H1 (cell line): ENCODE data around the gene BEST1. TPM values are rescaled to one million over a fixed set of nuclear protein-coding genes. Genes with fewer than 3 reads are reported as not detected.
A peak's percentile ranks its signal among the peaks of the same experiment; 100 is the strongest.

Experiments
- CTCF ChIA-PET: fragments of 300-600 bp; sonication (Branson Sonifier 250); formaldehyde crosslinking; loops from one replicate; lab custom pipeline; 2021; ENCODE audit not compliant: partially characterized antibody; lab: Charles Lee
- POLR2A ChIA-PET: fragments of 300-600 bp; sonication (Branson Sonifier 250); formaldehyde crosslinking; loops from one replicate; lab custom pipeline; 2021; ENCODE audit warnings: inconsistent platforms; ENCODE audit not compliant: partially characterized antibody; lab: Charles Lee
- DNase-seq, 2 experiments: peaks; one replicate each; pipeline versions ENCODE4 v3.0.0 to v3.0.0-alpha.2; 2010 to 2022; ENCODE audit warnings: low spot score in 2 of 2, low read depth in 1 of 2, mixed read lengths in 1 of 2
- FAIRE-seq: peaks from 2 replicates; lab custom pipeline; 2011; peaks lifted over from hg19 to GRCh38; lab: Jason Lieb, UNC
- H2AFZ ChIP-seq: 2 replicates; pipeline ENCODE4 v1.8.1; 2012; ENCODE audit warnings: low read length, inconsistent platforms
- H2AK5ac ChIP-seq: 2 replicates; pipeline ENCODE4 v1.6.1; 2013; ENCODE audit warnings: low read depth, low read length
- H2BK120ac ChIP-seq: replicated peaks from 2 replicates; pipeline ENCODE3; 2013; ENCODE audit warnings: low read depth, low read length, inconsistent platforms
- H2BK12ac ChIP-seq: 2 replicates; pipeline ENCODE4 v1.6.1; 2013; ENCODE audit warnings: low read depth, low read length
- H2BK15ac ChIP-seq: 2 replicates; pipeline ENCODE4 v1.6.1; 2013; ENCODE audit warnings: low read length
- H2BK20ac ChIP-seq: 2 replicates; pipeline ENCODE4 v1.6.1; 2013; ENCODE audit warnings: low read length
- H2BK5ac ChIP-seq: 2 replicates; pipeline ENCODE4 v1.6.1; 2013; ENCODE audit warnings: low read depth, low read length
- H3K14ac ChIP-seq: 2 replicates; pipeline ENCODE4 v1.6.1; 2013; ENCODE audit warnings: inconsistent platforms; ENCODE audit not compliant: insufficient read length
- H3K18ac ChIP-seq: 2 replicates; pipeline ENCODE4 v1.6.1; 2013; ENCODE audit warnings: low read length; ENCODE audit errors: extremely low read depth
- H3K23ac ChIP-seq: 2 replicates; pipeline ENCODE4 v1.6.1; 2013; ENCODE audit warnings: inconsistent platforms; ENCODE audit not compliant: insufficient read length
- H3K23me2 ChIP-seq: 2 replicates; pipeline ENCODE4 v1.6.1; 2013; ENCODE audit warnings: low read depth, low read length
- H3K27ac ChIP-seq: 2 replicates; pipeline ENCODE4 v1.6.1; 2011; ENCODE audit warnings: low read depth, low read length, inconsistent platforms
- H3K27me3 ChIP-seq, 4 experiments: replicated peaks in 1 of 4; 1 replicate in 1 of 4; 2 replicates in 3 of 4; pipeline versions ENCODE4 v1.6.1 to v1.8.1; 2011 to 2013; ENCODE audit warnings: low read length in 3 of 4, mild to moderate bottlenecking in 3 of 4, inconsistent platforms in 2 of 4, mixed read lengths in 2 of 4, moderate library complexity in 1 of 4; ENCODE audit not compliant: control insufficient read depth in 3 of 4, insufficient read depth in 3 of 4; ENCODE audit errors: extremely low read depth in 1 of 4
- H3K36me3 ChIP-seq, 4 experiments: 2 replicates each; pipeline versions ENCODE4 v1.6.1 to v1.8.1; 2011 to 2013; ENCODE audit warnings: mild to moderate bottlenecking in 4 of 4, low read length in 3 of 4, moderate library complexity in 2 of 4, control low read depth in 1 of 4, inconsistent platforms in 1 of 4; ENCODE audit not compliant: insufficient read depth in 4 of 4, control insufficient read depth in 2 of 4
- H3K4ac ChIP-seq: replicated peaks from 2 replicates; pipeline ENCODE3; 2013; ENCODE audit warnings: low read length, low read depth, mixed read lengths, inconsistent platforms; ENCODE audit not compliant: insufficient read length
- H3K4me1 ChIP-seq, 4 experiments: replicated peaks in 1 of 4; 1 replicate in 1 of 4; 2 replicates in 3 of 4; pipeline versions ENCODE4 v1.6.1 to v1.8.1; 2011 to 2013; ENCODE audit warnings: low read length in 3 of 4, inconsistent platforms in 2 of 4, mixed read lengths in 1 of 4; ENCODE audit not compliant: insufficient read depth in 4 of 4, control insufficient read depth in 3 of 4
- H3K4me2 ChIP-seq, 2 experiments: 2 replicates each; pipeline versions ENCODE4 v1.6.1 to v1.8.1; 2011 to 2013; ENCODE audit warnings: low read depth in 2 of 2, low read length in 2 of 2, control low read depth in 1 of 2, inconsistent platforms in 1 of 2, mild to moderate bottlenecking in 1 of 2; ENCODE audit not compliant: insufficient read depth in 1 of 2
- H3K4me3 ChIP-seq, 4 experiments: fragments of 200-600, 300-600 bp in 1 of 4; sonication (generic), shearing (Covaris generic), sonication (Bioruptor Twin) in 1 of 4; 2 replicates each; pipeline versions ENCODE4 v1.5.1 to v1.8.1; 2011 to 2016; ENCODE audit warnings: low read length in 4 of 4, low read depth in 3 of 4, control low read depth in 2 of 4, inconsistent platforms in 2 of 4, mild to moderate bottlenecking in 2 of 4, mixed read lengths in 1 of 4, moderate library complexity in 1 of 4; ENCODE audit not compliant: insufficient read depth in 2 of 4; ENCODE audit errors: extremely low read depth in 1 of 4
- H3K56ac ChIP-seq: replicated peaks from 2 replicates; pipeline ENCODE3; 2013; ENCODE audit warnings: low read depth, mild to moderate bottlenecking, mixed read lengths, low read length, inconsistent platforms; ENCODE audit not compliant: insufficient read length
- H3K79me1 ChIP-seq: 2 replicates; pipeline ENCODE4 v1.6.1; 2013; ENCODE audit warnings: low read depth, low read length, control low read depth
- H3K79me2 ChIP-seq, 2 experiments: 2 replicates each; pipeline versions ENCODE4 v1.6.1 to v1.8.1; 2012 to 2013; ENCODE audit warnings: low read length in 2 of 2, mild to moderate bottlenecking in 2 of 2, inconsistent platforms in 1 of 2; ENCODE audit not compliant: insufficient read depth in 2 of 2, control insufficient read depth in 1 of 2
- H3K9ac ChIP-seq, 4 experiments: replicated peaks in 1 of 4; 1 replicate in 1 of 4; 2 replicates in 3 of 4; pipeline versions ENCODE4 v1.6.1 to v1.8.1; 2011 to 2013; ENCODE audit warnings: low read depth in 3 of 4, low read length in 3 of 4, control low read depth in 2 of 4, mild to moderate bottlenecking in 2 of 4, moderate library complexity in 2 of 4, inconsistent platforms in 1 of 4; ENCODE audit errors: extremely low read depth in 1 of 4
- H3K9me3 ChIP-seq, 2 experiments: 2 replicates each; pipeline versions ENCODE4 v1.6.1 to v1.8.1; 2012 to 2013; ENCODE audit warnings: mild to moderate bottlenecking in 2 of 2, moderate library complexity in 2 of 2, control low read depth in 1 of 2, inconsistent platforms in 1 of 2, low read depth in 1 of 2, low read length in 1 of 2, mixed read lengths in 1 of 2; ENCODE audit not compliant: insufficient read depth in 2 of 2
- H4K20me1 ChIP-seq, 2 experiments: replicated peaks in 1 of 2; 2 replicates each; pipeline versions ENCODE3 to v1.8.1; 2011 to 2013; ENCODE audit warnings: inconsistent platforms in 2 of 2, low read length in 2 of 2, mild to moderate bottlenecking in 1 of 2; ENCODE audit not compliant: insufficient read depth in 2 of 2, control insufficient read depth in 1 of 2
- H4K5ac ChIP-seq: 2 replicates; pipeline ENCODE4 v1.6.1; 2013; ENCODE audit warnings: low read length, low read depth, mixed read lengths, inconsistent platforms; ENCODE audit not compliant: insufficient read length
- H4K8ac ChIP-seq: 2 replicates; pipeline ENCODE4 v1.8.0; 2013; ENCODE audit warnings: mild to moderate bottlenecking, moderate library complexity, low read length, inconsistent platforms; ENCODE audit not compliant: insufficient read depth; ENCODE audit errors: extremely low read depth
- H4K91ac ChIP-seq: replicated peaks from 2 replicates; pipeline ENCODE3; 2013; ENCODE audit warnings: low read length, mixed read lengths, inconsistent platforms; ENCODE audit not compliant: insufficient read length
- BACH1 ChIP-seq: IDR thresholded peaks from 2 replicates; pipeline ENCODE4 v1.6.1; 2012; ENCODE audit warnings: low read length, improper control_type of control experiment
- BRCA1 ChIP-seq: IDR thresholded peaks from 2 replicates; pipeline ENCODE4 v1.6.1; 2012; ENCODE audit warnings: low read depth, low read length, improper control_type of control experiment
- CTCF ChIP-seq, 3 experiments: IDR thresholded peaks; 1 replicate in 2 of 3; 2 replicates in 1 of 3; pipeline versions ENCODE4 v1.5.1 to v1.6.1; 2011; ENCODE audit warnings: low read length in 3 of 3, mild to moderate bottlenecking in 3 of 3, inconsistent platforms in 2 of 3, low read depth in 1 of 3, moderate library complexity in 1 of 3; ENCODE audit not compliant: insufficient read depth in 1 of 3; ENCODE audit errors: control extremely low read depth in 1 of 3
- EGR1 ChIP-seq: IDR thresholded peaks from 2 replicates; pipeline ENCODE4 v1.6.1; 2011; ENCODE audit warnings: low read depth, low read length, borderline replicate concordance
- EZH2 ChIP-seq: fragments of 200-600 bp; sonication (generic); IDR thresholded peaks from 2 replicates; pipeline ENCODE4 v1.7.1; 2012; ENCODE audit warnings: low read depth, mild to moderate bottlenecking, moderate library complexity, low read length, inconsistent platforms; ENCODE audit not compliant: severe bottlenecking
- KDM1A ChIP-seq: fragments of 200-600, 300-600 bp; sonication (generic); IDR thresholded peaks from 2 replicates; pipeline ENCODE4 v1.7.1; 2016; ENCODE audit warnings: mild to moderate bottlenecking, low read length, borderline replicate concordance
- POLR2A ChIP-seq, 2 experiments: IDR thresholded peaks; 1 replicate in 1 of 2; 2 replicates in 1 of 2; pipeline ENCODE4 v1.6.1; 2011; ENCODE audit warnings: low read depth in 2 of 2, low read length in 2 of 2, mild to moderate bottlenecking in 2 of 2; ENCODE audit errors: control extremely low read depth in 1 of 2
- POLR2AphosphoS5 ChIP-seq: IDR thresholded peaks from 2 replicates; pipeline ENCODE4 v1.6.1; 2011; ENCODE audit warnings: low read depth, low read length
- SIX5 ChIP-seq: IDR thresholded peaks from 2 replicates; pipeline ENCODE4 v1.6.1; 2011; ENCODE audit warnings: mild to moderate bottlenecking, low read depth, low read length
- YY1 ChIP-seq: IDR thresholded peaks from 2 replicates; pipeline ENCODE4 v1.6.1; 2011; ENCODE audit warnings: low read depth, mild to moderate bottlenecking, low read length
- WGBS, 2 experiments: shearing (Covaris generic) in 1 of 2; methylation state at CpG; one replicate each; pipeline versions ENCODE4 v1.1.6 to v1.1.7; 2013 to 2015; ENCODE audit warnings: low lambda C conversion rate in 2 of 2, mixed read lengths in 2 of 2, inconsistent platforms in 1 of 2, low coverage in 1 of 2, missing lambda C conversion rate in 1 of 2; ENCODE audit not compliant: insufficient replicate concordance in 2 of 2, insufficient coverage in 1 of 2, insufficient read length in 1 of 2; ENCODE audit errors: extremely low coverage in 1 of 2, missing lambda C conversion rate in 1 of 2; 5-methylcytosine and 5-hydroxymethylcytosine counted together
- polyA plus RNA-seq, 7 experiments: library from polyadenylated mRNA; depleted of rRNA in 3 of 7; stranded (reverse) in 5 of 7; unstranded in 2 of 7; fragments of >200 nt in 5 of 7; fragments of 200-250 nt in 2 of 7; gene quantifications; 1 replicate in 5 of 7; 2 replicates in 1 of 7; 4 replicates in 1 of 7; pipeline versions ENCODE4 v1.2.1 to v1.2.3, GENCODE V29; 2011 to 2013; ENCODE audit warnings: missing spikeins in 2 of 7, mixed read lengths in 2 of 7
- total RNA-seq: library from RNA; stranded (reverse); fragmentation: NEBNext Ultra II Directional; extraction: Animal tissue kit (Norgen Biotek cat#: 25700); gene quantifications from 2 replicates; pipeline ENCODE4 v1.2.1, GENCODE V29; 2021

Gene BEST1
- total and polyA plus RNA-seq, 2 of the 8 experiments (the other 6 are each of a cell fraction or from before 2014, with no cell fraction given): 0.22 to 0.62 TPM

- H2BK120ac ChIP-seq: no peak overlapping the region
- H4K8ac ChIP-seq: no peak overlapping the region
- H3K4ac ChIP-seq: no peak overlapping the region
- no peak overlapping the region for H3K23ac ChIP-seq
- H3K27me3 ChIP-seq: peaks cover 0 to 6% (median 4%) of the 10 kb centered on the region in 4 experiments; a peak in 4 of 7 replicates
- 86% methylated on average over 17 of the region's 17 CpGs; no CpG with 5 or more reads in 1 of the 2 experiments for WGBS, 2 experiments
- H4K20me1 ChIP-seq: no peaks in the 10 kb centered on the region
- no peak overlapping the region for H2AFZ ChIP-seq
- H3K4me3 ChIP-seq: no peak overlapping the region
- H3K23me2 ChIP-seq: peaks cover under 1% of the 10 kb centered on the region; the same call in 1 of the 2 replicates
- H3K9ac ChIP-seq: no peak overlapping the region
- H4K91ac ChIP-seq: no peak overlapping the region
- H2BK20ac ChIP-seq: no peak overlapping the region
- H2BK12ac ChIP-seq: no peak overlapping the region
- no peak overlapping the region for H3K27ac ChIP-seq
- no peak for DNase-seq
- no peak for FAIRE-seq
- no peak overlapping the region for H3K14ac ChIP-seq
- 0 out of 2 replicates have a peak overlapping the region, but pooled peaks have one; percentile 24 for H2BK5ac ChIP-seq
- H4K5ac ChIP-seq: no peak overlapping the region
- no peak overlapping the region for H3K18ac ChIP-seq
- H2BK15ac ChIP-seq: no peak overlapping the region
- no peak overlapping the region for H3K56ac ChIP-seq
- H3K79me2 ChIP-seq: no peaks in the 10 kb centered on the region
- H3K4me2 ChIP-seq: no peak overlapping the region
- H3K9me3 ChIP-seq: no peaks in the 10 kb centered on the region
- ChIA-PET POLR2A (interaction anchor here (1.9 kb wide), 1 partner anchor 11 kb away, joined by 5 read pairs; no protein-coding TSS in a partner anchor), CTCF (interaction anchor here (0.8 to 11.1 kb wide), 3 partner anchors 11 to 36 kb away, joined by 3 to 202 read pairs (median 23); no protein-coding TSS in a partner anchor)
- no peak overlapping the region for H2AK5ac ChIP-seq
- no peaks in the 10 kb centered on the region for H3K36me3 ChIP-seq
- H3K4me1 ChIP-seq: peaks cover 0 to 17% (median 10%) of the 10 kb centered on the region in 4 experiments; a peak in 6 of 7 replicates
- H3K79me1 ChIP-seq: no peaks in the 10 kb centered on the region
- TF ChIP-seq POLR2AphosphoS5: no peak
- no peak for TF ChIP-seq KDM1A
- no peak for TF ChIP-seq POLR2A (IDR thresholded peaks at IDR 0.05; ENCODE audit: control extremely low read depth in 1 of 2, low read depth in 2 of 2, low read length in 2 of 2)
- no peak for TF ChIP-seq EGR1
- no peak for TF ChIP-seq BRCA1
- no peak for TF ChIP-seq YY1
- no peak for TF ChIP-seq BACH1
- TF ChIP-seq CTCF (IDR thresholded peaks at IDR 0.05; ENCODE audit: control extremely low read depth in 1 of 3, insufficient read depth in 1 of 3, low read depth in 1 of 3, low read length in 3 of 3): no peak
- TF ChIP-seq SIX5: no peak
- no peak for TF ChIP-seq EZH2
These were observed 38.2 kb upstream of the BEST1 start for GRCh38 chr11:61911701-61912529.
